OCI-LY7 (cell line): ENCODE results near the gene ELMO1. TPM values are rescaled to one million over a fixed set of nuclear protein-coding genes. Genes with fewer than 3 reads are reported as not detected.
A peak's percentile ranks its signal among the peaks of the same experiment; 100 is the strongest.

ENCODE experiments used
- BruUV-seq: library from RNA; stranded (reverse); fragments of 400-500 nt; replicated peaks from 2 replicates; lab custom pipeline; 2021; lab: Mats Ljungman, UMichigan
- CTCF ChIA-PET: fragments of 300-600 bp; sonication (Branson Sonifier 250); formaldehyde crosslinking; loops from one replicate; lab custom pipeline; 2022; ENCODE audit warnings: antibody characterized with exemption; ENCODE audit not compliant: unreplicated experiment; lab: Charles Lee
- POLR2A ChIA-PET: fragments of 300-600 bp; sonication (Branson Sonifier 250); formaldehyde crosslinking; loops from one replicate; lab custom pipeline; 2022; ENCODE audit warnings: antibody characterized with exemption; lab: Charles Lee
- DNase-seq: peaks from one replicate; pipeline ENCODE4 v3.0.0-alpha.2; 2015; ENCODE audit warnings: low spot score
- H2AFZ ChIP-seq: fragments of 200-600 bp; sonication (generic), shearing (Covaris generic); 2 replicates; pipeline ENCODE4 v1.6.1; 2014; ENCODE audit warnings: mild to moderate bottlenecking, antibody characterized with exemption, low read length, moderate library complexity
- H3K27ac ChIP-seq: fragments of 200-600 bp; sonication (generic); 2 replicates; pipeline ENCODE4 v1.5.1; 2014; ENCODE audit warnings: mixed run types, low read depth, mild to moderate bottlenecking, moderate library complexity, low read length, inconsistent platforms; ENCODE audit not compliant: poor library complexity, severe bottlenecking
- H3K36me3 ChIP-seq: fragments of 200-600 bp; sonication (generic); 2 replicates; pipeline ENCODE4 v1.6.1; 2014; ENCODE audit warnings: mild to moderate bottlenecking, antibody characterized with exemption, low read length, moderate library complexity, mixed read lengths; ENCODE audit not compliant: insufficient read depth
- H3K4me1 ChIP-seq: fragments of 200-600 bp; sonication (generic); 2 replicates; pipeline ENCODE4 v1.5.1; 2014; ENCODE audit warnings: mild to moderate bottlenecking, low read length; ENCODE audit not compliant: insufficient read depth, poor library complexity, severe bottlenecking
- H3K4me2 ChIP-seq: fragments of 200-600 bp; sonication (generic); 2 replicates; pipeline ENCODE4 v1.6.1; 2014; ENCODE audit warnings: mild to moderate bottlenecking, low read length
- H3K4me3 ChIP-seq: fragments of 200-600 bp; sonication (generic); 2 replicates; pipeline ENCODE4 v1.5.1; 2014; ENCODE audit warnings: mild to moderate bottlenecking, low read depth, low read length; ENCODE audit not compliant: poor library complexity, severe bottlenecking
- H3K79me2 ChIP-seq: fragments of 200-600 bp; sonication (generic); 2 replicates; pipeline ENCODE4 v1.6.1; 2016; ENCODE audit warnings: low read depth, mild to moderate bottlenecking, low read length, moderate library complexity, mixed read lengths; ENCODE audit not compliant: insufficient read depth
- H3K9me2 ChIP-seq: fragments of 200-600 bp; sonication (generic); 2 replicates; pipeline ENCODE4 v1.6.1; 2016; ENCODE audit warnings: mild to moderate bottlenecking, low read length, mixed read lengths; ENCODE audit not compliant: insufficient read depth
- H3K9me3 ChIP-seq: fragments of 200-600 bp; sonication (generic); 2 replicates; pipeline ENCODE4 v1.6.1; 2014; ENCODE audit warnings: mild to moderate bottlenecking, mixed run types, low read length, mixed read lengths
- H4K20me1 ChIP-seq: fragments of 200-600 bp; sonication (generic); 2 replicates; pipeline ENCODE4 v1.6.1; 2014; ENCODE audit warnings: mild to moderate bottlenecking, antibody characterized with exemption, low read length, moderate library complexity, mixed read lengths; ENCODE audit not compliant: insufficient read depth
- EZH2phosphoT487 ChIP-seq: fragments of 200-600 bp; sonication (generic); IDR thresholded peaks from 2 replicates; pipeline ENCODE4 v1.6.1; 2018; ENCODE audit warnings: low read depth, borderline replicate concordance, mild to moderate bottlenecking, mixed run types, antibody characterized with exemption, low read length, moderate library complexity, mixed read lengths
- intact Hi-C: fragments of 100-400 bp; cut with micrococcal nuclease; formaldehyde crosslinking; loops from one replicate; pipeline ENCODE4 v1.10.0; 2022; ENCODE audit not compliant: unreplicated experiment
- total RNA-seq, 2 experiments: library from RNA; depleted of rRNA in 1 of 2; stranded (reverse); fragments of >200 nt in 1 of 2; shearing (Covaris generic) in 1 of 2; gene quantifications; 2 replicates each; pipeline ENCODE4 v1.2.3, GENCODE V29; 2014 to 2022
- TF ChIP-seq, protein P1 (sequence below): fragments of 200-600 bp; sonication (generic); conservative IDR thresholded peaks from 2 replicates; pipeline ENCODE4 v1.5.1; 2014; ENCODE audit warnings: mild to moderate bottlenecking, antibody characterized with exemption, low read length, moderate library complexity, mixed read lengths

ELMO1 gene
- total RNA-seq, 2 experiments from 2014 or later = 101 to 103 TPM

DNA sequence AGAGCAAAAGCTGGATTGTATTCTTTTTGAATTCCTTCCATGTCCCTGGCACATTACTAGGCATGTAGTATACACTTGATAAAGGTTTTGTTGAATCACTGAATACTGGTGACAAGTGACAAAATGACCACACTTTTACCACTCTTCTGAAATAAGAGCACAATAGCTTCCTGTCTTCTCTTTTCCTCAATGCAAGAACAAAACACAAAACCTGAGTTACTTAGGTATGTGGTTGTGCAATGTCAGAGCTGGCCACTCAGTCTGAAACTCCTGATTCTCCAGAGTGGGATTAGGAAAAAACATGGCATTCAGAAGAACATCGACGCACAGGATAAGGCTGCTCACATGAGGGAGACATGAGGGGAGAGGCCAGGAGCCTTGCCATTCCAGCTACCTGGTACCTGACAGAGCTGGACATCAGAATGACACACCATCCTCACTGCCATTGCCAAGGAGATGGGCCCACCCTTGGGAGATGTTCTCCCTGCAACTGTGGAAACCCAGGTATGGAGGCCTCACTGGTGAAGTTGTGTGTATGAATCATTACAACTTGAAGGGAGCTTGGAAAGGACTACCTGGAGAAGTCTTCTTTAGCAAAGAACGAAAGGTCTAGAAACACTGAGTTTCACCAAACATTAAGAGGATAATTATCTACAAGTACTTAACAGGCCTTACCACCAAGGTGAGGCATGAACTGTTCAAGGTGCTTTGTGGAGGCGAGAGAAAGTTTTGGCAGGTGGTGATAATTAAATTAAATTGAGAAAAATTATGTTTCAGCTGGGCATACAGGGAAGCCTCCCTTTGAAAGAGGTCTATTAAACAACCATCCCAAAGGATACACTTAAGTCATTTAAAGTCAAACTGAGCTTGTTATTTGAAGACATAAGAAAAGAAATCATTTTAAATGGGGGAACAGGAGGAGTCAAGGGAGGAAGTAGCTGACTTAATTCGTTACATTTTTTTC lies 477.8 kb downstream of the ELMO1 start:
- no TSS peak for BruUV-seq
- CTCF ChIA-PET = no interaction called here
- no peak for TF ChIP-seq EZH2phosphoT487
- TF ChIP-seq, protein P1, sequence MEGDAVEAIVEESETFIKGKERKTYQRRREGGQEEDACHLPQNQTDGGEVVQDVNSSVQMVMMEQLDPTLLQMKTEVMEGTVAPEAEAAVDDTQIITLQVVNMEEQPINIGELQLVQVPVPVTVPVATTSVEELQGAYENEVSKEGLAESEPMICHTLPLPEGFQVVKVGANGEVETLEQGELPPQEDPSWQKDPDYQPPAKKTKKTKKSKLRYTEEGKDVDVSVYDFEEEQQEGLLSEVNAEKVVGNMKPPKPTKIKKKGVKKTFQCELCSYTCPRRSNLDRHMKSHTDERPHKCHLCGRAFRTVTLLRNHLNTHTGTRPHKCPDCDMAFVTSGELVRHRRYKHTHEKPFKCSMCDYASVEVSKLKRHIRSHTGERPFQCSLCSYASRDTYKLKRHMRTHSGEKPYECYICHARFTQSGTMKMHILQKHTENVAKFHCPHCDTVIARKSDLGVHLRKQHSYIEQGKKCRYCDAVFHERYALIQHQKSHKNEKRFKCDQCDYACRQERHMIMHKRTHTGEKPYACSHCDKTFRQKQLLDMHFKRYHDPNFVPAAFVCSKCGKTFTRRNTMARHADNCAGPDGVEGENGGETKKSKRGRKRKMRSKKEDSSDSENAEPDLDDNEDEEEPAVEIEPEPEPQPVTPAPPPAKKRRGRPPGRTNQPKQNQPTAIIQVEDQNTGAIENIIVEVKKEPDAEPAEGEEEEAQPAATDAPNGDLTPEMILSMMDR = no peak
- Histone ChIP-seq H3K4me1 (no peaks in the 10 kb centered on the region), H2AFZ (no peak overlapping the region), H3K79me2 (no peaks in the 10 kb centered on the region), H3K4me3 (no peak overlapping the region), H3K4me2 (no peak overlapping the region), H3K9me3 (no peaks in the 10 kb centered on the region), H4K20me1 (no peaks in the 10 kb centered on the region), H3K27ac (no peak overlapping the region), H3K9me2 (no peaks in the 10 kb centered on the region), H3K36me3 (no peaks in the 10 kb centered on the region; the same call in 1 of the 2 replicates)
- POLR2A ChIA-PET = interaction anchor here (0.7 to 2.4 kb wide), 5 partner anchors 10 to 181 kb away, joined by 3 to 15 read pairs (median 3); no protein-coding TSS in a partner anchor
- intact Hi-C loops = no loop called here
- no peak for DNase-seq

DNA sequence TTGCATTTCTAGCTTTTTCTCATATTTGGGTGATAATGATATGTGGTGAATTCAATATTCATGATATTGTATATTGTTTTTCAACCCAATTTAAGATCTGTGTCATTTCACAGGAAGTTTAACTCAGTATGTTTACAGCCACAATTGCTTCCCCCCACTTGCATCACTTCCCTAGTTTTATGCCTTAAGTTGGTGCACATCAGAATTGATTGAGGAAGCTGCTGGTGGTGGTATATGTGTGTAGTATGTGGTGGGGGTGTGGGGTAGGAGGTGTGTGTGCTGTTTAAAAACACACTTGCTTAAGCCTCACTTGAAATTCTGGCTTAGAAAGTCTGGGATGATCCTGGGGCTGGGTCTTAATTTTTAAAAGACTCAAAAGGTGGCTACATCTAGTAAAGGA lies 479.3 kb downstream of the ELMO1 start:
- CTCF ChIA-PET = no interaction called here
- Histone ChIP-seq H3K4me1 (no peaks in the 10 kb centered on the region), H2AFZ (no peak overlapping the region), H3K4me2 (no peak overlapping the region), H3K79me2 (no peaks in the 10 kb centered on the region), H3K27ac (no peak overlapping the region), H3K9me2 (no peaks in the 10 kb centered on the region), H3K36me3 (no peaks in the 10 kb centered on the region), H3K4me3 (no peak overlapping the region), H3K9me3 (no peaks in the 10 kb centered on the region), H4K20me1 (no peaks in the 10 kb centered on the region)
- POLR2A ChIA-PET = interaction anchor here (1.5 kb wide), 1 partner anchor 11 kb away, joined by 5 read pairs; no protein-coding TSS in a partner anchor
- TF ChIP-seq EZH2phosphoT487 = no peak
- TF ChIP-seq, protein P1 = no peak
- intact Hi-C loops = loop anchor here (5.0 kb wide), 1 partner anchor 213 kb away; no protein-coding TSS in a partner anchor
- BruUV-seq = no TSS peak
- peak; percentile 8 for DNase-seq
